ENCODE results near the gene PLEKHM2. TPM values are rescaled to one million over a fixed set of nuclear protein-coding genes. Genes with fewer than 3 reads are reported as not detected.
"Not testable (repeated sequence)": the region's sequence is repeated elsewhere in the genome, so short reads cannot be mapped to it uniquely, and the experiment has no call there.

PLEKHM2 gene
- total RNA-seq, 1 donor from 2014 or later: 105 TPM

DNA sequence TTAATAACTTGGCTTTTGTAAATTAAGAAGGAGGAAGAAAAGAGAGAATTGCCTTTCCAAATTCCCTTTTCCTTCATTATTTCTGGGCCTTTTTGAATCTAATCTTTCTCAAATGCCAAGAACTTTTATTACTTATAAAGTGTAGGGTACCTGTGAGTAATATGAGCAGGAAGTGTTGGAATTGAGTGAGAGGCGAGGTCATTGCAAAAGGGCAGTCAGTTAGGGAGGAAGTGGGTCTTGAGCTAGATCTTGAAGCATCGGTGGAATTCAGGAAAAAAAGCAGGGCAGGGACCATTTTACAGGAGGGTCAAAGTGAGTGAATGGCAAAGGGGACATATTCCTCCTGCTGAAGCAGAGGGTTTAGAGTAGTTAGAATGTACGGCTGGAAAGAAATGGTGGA, 43.5 kb upstream of the PLEKHM2 start:
- H3K27me3 Mint-ChIP-seq: no peaks in the 10 kb centered on the region
- no peaks in the 10 kb centered on the region for H3K9me3 Mint-ChIP-seq
- DNase-seq: no peak
- CTCF ChIA-PET: no interaction called here
- H3K4me3 Mint-ChIP-seq: no peak overlapping the region
- intact Hi-C loops (cut with micrococcal nuclease): no loop called here
- TF ChIP-seq, protein P1, sequence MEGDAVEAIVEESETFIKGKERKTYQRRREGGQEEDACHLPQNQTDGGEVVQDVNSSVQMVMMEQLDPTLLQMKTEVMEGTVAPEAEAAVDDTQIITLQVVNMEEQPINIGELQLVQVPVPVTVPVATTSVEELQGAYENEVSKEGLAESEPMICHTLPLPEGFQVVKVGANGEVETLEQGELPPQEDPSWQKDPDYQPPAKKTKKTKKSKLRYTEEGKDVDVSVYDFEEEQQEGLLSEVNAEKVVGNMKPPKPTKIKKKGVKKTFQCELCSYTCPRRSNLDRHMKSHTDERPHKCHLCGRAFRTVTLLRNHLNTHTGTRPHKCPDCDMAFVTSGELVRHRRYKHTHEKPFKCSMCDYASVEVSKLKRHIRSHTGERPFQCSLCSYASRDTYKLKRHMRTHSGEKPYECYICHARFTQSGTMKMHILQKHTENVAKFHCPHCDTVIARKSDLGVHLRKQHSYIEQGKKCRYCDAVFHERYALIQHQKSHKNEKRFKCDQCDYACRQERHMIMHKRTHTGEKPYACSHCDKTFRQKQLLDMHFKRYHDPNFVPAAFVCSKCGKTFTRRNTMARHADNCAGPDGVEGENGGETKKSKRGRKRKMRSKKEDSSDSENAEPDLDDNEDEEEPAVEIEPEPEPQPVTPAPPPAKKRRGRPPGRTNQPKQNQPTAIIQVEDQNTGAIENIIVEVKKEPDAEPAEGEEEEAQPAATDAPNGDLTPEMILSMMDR (IDR thresholded peaks at IDR 0.05): no peak
- no peaks in the 10 kb centered on the region for H3K4me1 Mint-ChIP-seq
- H3K27ac Mint-ChIP-seq: peak overlapping the region; percentile 50
- POLR2A ChIA-PET: no interaction called here
- no peak for ATAC-seq (ENCODE audit: low read depth)
- H3K36me3 Mint-ChIP-seq (ENCODE audit: low read depth): peaks cover 88% of the 10 kb centered on the region

- no peak for DNase-seq
- Mint-ChIP-seq H3K36me3 (ENCODE audit: low read depth) (peaks cover 78% of the 10 kb centered on the region), H3K9me3 (no peaks in the 10 kb centered on the region), H3K27ac (peak overlapping the region; percentile 76), H3K4me3 (no peak overlapping the region), H3K27me3 (no peaks in the 10 kb centered on the region), H3K4me1 (peaks cover 6% of the 10 kb centered on the region)
- POLR2A ChIA-PET: interaction anchor here (1.0 to 1.5 kb wide), 2 partner anchors 35 to 48 kb away, joined by 4 read pairs; no protein-coding TSS in a partner anchor
- TF ChIP-seq, protein P1 (IDR thresholded peaks at IDR 0.05): no peak
- intact Hi-C loops (cut with micrococcal nuclease): loop anchor here (1.0 kb wide), 1 partner anchor 47 kb away; no protein-coding TSS in a partner anchor
- CTCF ChIA-PET: interaction anchor here (1.1 kb wide), 1 partner anchor 74 kb away, joined by 3 read pairs; no protein-coding TSS in a partner anchor
- ATAC-seq (ENCODE audit: low read depth): no peak
These were observed 34.2 kb upstream of the PLEKHM2 start for GRCh38 chr1:15649937-15650336.

- intact Hi-C loops (cut with micrococcal nuclease): loop anchor here (1.0 kb wide), 1 partner anchor 47 kb away; no protein-coding TSS in a partner anchor
- Mint-ChIP-seq H3K27ac (peak overlapping the region; percentile 76), H3K36me3 (ENCODE audit: low read depth) (peaks cover 78% of the 10 kb centered on the region), H3K27me3 (no peaks in the 10 kb centered on the region), H3K9me3 (no peaks in the 10 kb centered on the region), H3K4me1 (peaks cover 6% of the 10 kb centered on the region), H3K4me3 (no peak overlapping the region)
- CTCF ChIA-PET: interaction anchor here (1.1 kb wide), 1 partner anchor 73 kb away, joined by 3 read pairs; no protein-coding TSS in a partner anchor
- DNase-seq: no peak
- POLR2A ChIA-PET: interaction anchor here (0.7 to 1.5 kb wide), 4 partner anchors 28 to 47 kb away, joined by 3 to 8 read pairs (median 4); no protein-coding TSS in a partner anchor
- ATAC-seq (ENCODE audit: low read depth): peak; percentile 85
- TF ChIP-seq, protein P1 (IDR thresholded peaks at IDR 0.05): no peak
These were observed 33.7 kb upstream of the PLEKHM2 start for GRCh38 chr1:15650433-15650832.

GRCh38 chr1:15652130-15652529, 32.0 kb upstream of the PLEKHM2 start:
- CTCF ChIA-PET; H3K9me3 Mint-ChIP-seq; H3K4me3 Mint-ChIP-seq; H3K27me3 Mint-ChIP-seq; DNase-seq; POLR2A ChIA-PET; H3K27ac Mint-ChIP-seq; H3K4me1 Mint-ChIP-seq; ATAC-seq (ENCODE audit: low read depth); intact Hi-C loops (cut with micrococcal nuclease): not testable (repeated sequence)
- peaks cover 78% of the 10 kb centered on the region for H3K36me3 Mint-ChIP-seq (ENCODE audit: low read depth)

- TF ChIP-seq, protein P1 (IDR thresholded peaks at IDR 0.05): no peak
- no peaks in the 10 kb centered on the region for H3K27me3 Mint-ChIP-seq
- ATAC-seq (ENCODE audit: low read depth): no peak
- ChIA-PET POLR2A (interaction anchor here (1.6 kb wide), 1 partner anchor 31 kb away, joined by 4 read pairs; no protein-coding TSS in a partner anchor), CTCF (interaction anchor here (0.6 to 1.0 kb wide), 2 partner anchors 85 to 87 kb away, joined by 3 to 4 read pairs; no protein-coding TSS in a partner anchor)
- H3K4me1 Mint-ChIP-seq: peaks cover 9% of the 10 kb centered on the region
- no peaks in the 10 kb centered on the region for H3K9me3 Mint-ChIP-seq
- no peak for DNase-seq
- H3K36me3 Mint-ChIP-seq (ENCODE audit: low read depth): peaks cover 76% of the 10 kb centered on the region
- H3K27ac Mint-ChIP-seq: no peak overlapping the region
- intact Hi-C loops (cut with micrococcal nuclease): no loop called here
- H3K4me3 Mint-ChIP-seq: no peak overlapping the region
These were observed 29.9 kb upstream of the PLEKHM2 start for GRCh38 chr1:15654091-15654690.

Data from activated B cell treated with CpG ODN at 0.5 μM for 24 hours (primary cell).